Keratinocyte (primary cell): ENCODE data around the gene CASP3. TPM values are rescaled to one million over a fixed set of nuclear protein-coding genes. Genes with fewer than 3 reads are reported as not detected.

Experiments
- DNase-seq: peaks from one replicate; pipeline ENCODE4 v3.0.0-alpha.2; 2011; ENCODE audit warnings: low read depth, missing footprints, low spot score
- FAIRE-seq: peaks from 2 replicates; lab custom pipeline; 2011; peaks lifted over from hg19 to GRCh38; lab: Jason Lieb, UNC
- H2AFZ ChIP-seq: 2 replicates; pipeline ENCODE4 v1.6.0; 2012; ENCODE audit warnings: low read length, control low read depth, inconsistent platforms; ENCODE audit not compliant: control insufficient read depth
- H3K27ac ChIP-seq: 2 replicates; pipeline ENCODE4 v1.5.1; 2011; ENCODE audit warnings: low read length; ENCODE audit not compliant: control insufficient read depth, insufficient read depth
- H3K27me3 ChIP-seq: 3 replicates; pipeline ENCODE4 v1.6.0; 2011; ENCODE audit warnings: low read length; ENCODE audit not compliant: control insufficient read depth, insufficient read depth; ENCODE audit errors: extremely low read depth
- H3K36me3 ChIP-seq, 2 experiments: 2 replicates in 1 of 2; 3 replicates in 1 of 2; pipeline ENCODE4 v1.5.1; 2011; ENCODE audit warnings: low read length in 2 of 2, mild to moderate bottlenecking in 1 of 2; ENCODE audit not compliant: control insufficient read depth in 2 of 2, insufficient read depth in 2 of 2; ENCODE audit errors: extremely low read depth in 1 of 2
- H3K4me1 ChIP-seq: 3 replicates; pipeline ENCODE4 v1.5.1; 2011; ENCODE audit warnings: low read length; ENCODE audit not compliant: control insufficient read depth, insufficient read depth; ENCODE audit errors: extremely low read depth
- H3K4me2 ChIP-seq: 3 replicates; pipeline ENCODE4 v1.6.0; 2011; ENCODE audit warnings: low read depth, low read length; ENCODE audit not compliant: control insufficient read depth, insufficient read depth; ENCODE audit errors: extremely low read depth
- H3K4me3 ChIP-seq, 3 experiments: fragments of 200-600 bp in 1 of 3; sonication (generic) in 1 of 3; 2 replicates in 2 of 3; 3 replicates in 1 of 3; pipeline ENCODE4 v1.5.1; 2011 to 2016; ENCODE audit warnings: low read length in 3 of 3, mild to moderate bottlenecking in 3 of 3, control low read depth in 2 of 3, inconsistent platforms in 1 of 3, low read depth in 1 of 3, mixed read lengths in 1 of 3, mixed run types in 1 of 3, moderate library complexity in 1 of 3; ENCODE audit not compliant: control insufficient read depth in 2 of 3, insufficient read depth in 2 of 3; ENCODE audit errors: extremely low read depth in 1 of 3
- H3K79me2 ChIP-seq: 2 replicates; pipeline ENCODE4 v1.6.0; 2012; ENCODE audit warnings: low read length; ENCODE audit not compliant: control insufficient read depth, insufficient read depth
- H3K9ac ChIP-seq: 3 replicates; pipeline ENCODE4 v1.6.0; 2011; ENCODE audit warnings: low read length; ENCODE audit not compliant: control insufficient read depth, insufficient read depth; ENCODE audit errors: extremely low read depth
- H3K9me1 ChIP-seq: 3 replicates; pipeline ENCODE4 v1.6.0; 2011; ENCODE audit warnings: low read length; ENCODE audit not compliant: control insufficient read depth, insufficient read depth; ENCODE audit errors: extremely low read depth
- H3K9me3 ChIP-seq: 2 replicates; pipeline ENCODE4 v1.5.1; 2012; ENCODE audit warnings: low read depth, low read length; ENCODE audit not compliant: control insufficient read depth
- H4K20me1 ChIP-seq: 3 replicates; pipeline ENCODE4 v1.6.0; 2011; ENCODE audit warnings: low read length; ENCODE audit not compliant: control insufficient read depth, insufficient read depth; ENCODE audit errors: extremely low read depth
- EZH2 ChIP-seq: IDR thresholded peaks from one replicate; pipeline ENCODE4 v1.6.1; 2012; ENCODE audit warnings: inconsistent platforms, mild to moderate bottlenecking, low read length, moderate library complexity
- dilution Hi-C: fragments of 300-500 bp; cut with MboI; formaldehyde crosslinking; loops from one replicate; pipeline ENCODE4 v1.7.0; 2020; ENCODE audit warnings: low sequenced_read_pairs; ENCODE audit not compliant: extremely low pct_ligation_motif_present
- polyA plus RNA-seq, 5 experiments: library from polyadenylated mRNA; depleted of rRNA in 3 of 5; stranded (reverse) in 3 of 5; stranded (forward) in 1 of 5; unstranded in 1 of 5; fragments of >200 nt; gene quantifications; 1 replicate in 1 of 5; 2 replicates in 3 of 5; 3 replicates in 1 of 5; pipeline versions ENCODE4 v1.2.1 to v1.2.3, GENCODE V29; 2011 to 2012; ENCODE audit warnings: missing spikeins in 2 of 5, low read depth in 1 of 5, low replicate concordance in 1 of 5
- TF ChIP-seq, protein P1 (sequence below), 3 experiments: IDR thresholded peaks in 1 of 3; conservative IDR thresholded peaks in 1 of 3; optimal IDR thresholded peaks in 1 of 3; 2 replicates in 2 of 3; 3 replicates in 1 of 3; pipeline versions ENCODE3 to v1.5.1; 2011; ENCODE audit warnings: low read length in 3 of 3, mild to moderate bottlenecking in 3 of 3, moderate library complexity in 2 of 3, control low read depth in 1 of 3, inconsistent platforms in 1 of 3; ENCODE audit not compliant: insufficient read depth in 2 of 3; ENCODE audit errors: extremely low read depth in 1 of 3

CASP3 gene
- polyA plus RNA-seq, 1 donor (not counting 4 experiments of a cell fraction or from before 2014, with no cell fraction given): 51.1 TPM

GRCh38 chr4:184596617-184597185 lies 52.5 kb downstream of the CASP3 start:
- no peaks in the 10 kb centered on the region for H3K4me1 ChIP-seq
- H2AFZ ChIP-seq: no peak overlapping the region
- no peak overlapping the region for H3K9ac ChIP-seq
- H3K27me3 ChIP-seq: no peaks in the 10 kb centered on the region
- no peaks in the 10 kb centered on the region for H3K9me3 ChIP-seq
- DNase-seq: no peak
- H3K79me2 ChIP-seq: no peaks in the 10 kb centered on the region
- no peaks in the 10 kb centered on the region for H3K36me3 ChIP-seq
- no peak for FAIRE-seq
- no peaks in the 10 kb centered on the region for H4K20me1 ChIP-seq
- no peak overlapping the region for H3K4me2 ChIP-seq
- dilution Hi-C loops: no loop called here
- TF ChIP-seq, protein P1, sequence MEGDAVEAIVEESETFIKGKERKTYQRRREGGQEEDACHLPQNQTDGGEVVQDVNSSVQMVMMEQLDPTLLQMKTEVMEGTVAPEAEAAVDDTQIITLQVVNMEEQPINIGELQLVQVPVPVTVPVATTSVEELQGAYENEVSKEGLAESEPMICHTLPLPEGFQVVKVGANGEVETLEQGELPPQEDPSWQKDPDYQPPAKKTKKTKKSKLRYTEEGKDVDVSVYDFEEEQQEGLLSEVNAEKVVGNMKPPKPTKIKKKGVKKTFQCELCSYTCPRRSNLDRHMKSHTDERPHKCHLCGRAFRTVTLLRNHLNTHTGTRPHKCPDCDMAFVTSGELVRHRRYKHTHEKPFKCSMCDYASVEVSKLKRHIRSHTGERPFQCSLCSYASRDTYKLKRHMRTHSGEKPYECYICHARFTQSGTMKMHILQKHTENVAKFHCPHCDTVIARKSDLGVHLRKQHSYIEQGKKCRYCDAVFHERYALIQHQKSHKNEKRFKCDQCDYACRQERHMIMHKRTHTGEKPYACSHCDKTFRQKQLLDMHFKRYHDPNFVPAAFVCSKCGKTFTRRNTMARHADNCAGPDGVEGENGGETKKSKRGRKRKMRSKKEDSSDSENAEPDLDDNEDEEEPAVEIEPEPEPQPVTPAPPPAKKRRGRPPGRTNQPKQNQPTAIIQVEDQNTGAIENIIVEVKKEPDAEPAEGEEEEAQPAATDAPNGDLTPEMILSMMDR (optimal IDR thresholded peaks at IDR 0.05 in 1 of 3, IDR thresholded peaks at IDR 0.05 in 1 of 3, conservative IDR thresholded peaks at IDR 0.05 in 1 of 3; ENCODE audit: extremely low read depth in 1 of 3, insufficient read depth in 2 of 3, low read length in 3 of 3): no peak
- no peak for TF ChIP-seq EZH2
- H3K9me1 ChIP-seq: no peaks in the 10 kb centered on the region
- no peak overlapping the region for H3K4me3 ChIP-seq
- H3K27ac ChIP-seq: no peak overlapping the region

DNA sequence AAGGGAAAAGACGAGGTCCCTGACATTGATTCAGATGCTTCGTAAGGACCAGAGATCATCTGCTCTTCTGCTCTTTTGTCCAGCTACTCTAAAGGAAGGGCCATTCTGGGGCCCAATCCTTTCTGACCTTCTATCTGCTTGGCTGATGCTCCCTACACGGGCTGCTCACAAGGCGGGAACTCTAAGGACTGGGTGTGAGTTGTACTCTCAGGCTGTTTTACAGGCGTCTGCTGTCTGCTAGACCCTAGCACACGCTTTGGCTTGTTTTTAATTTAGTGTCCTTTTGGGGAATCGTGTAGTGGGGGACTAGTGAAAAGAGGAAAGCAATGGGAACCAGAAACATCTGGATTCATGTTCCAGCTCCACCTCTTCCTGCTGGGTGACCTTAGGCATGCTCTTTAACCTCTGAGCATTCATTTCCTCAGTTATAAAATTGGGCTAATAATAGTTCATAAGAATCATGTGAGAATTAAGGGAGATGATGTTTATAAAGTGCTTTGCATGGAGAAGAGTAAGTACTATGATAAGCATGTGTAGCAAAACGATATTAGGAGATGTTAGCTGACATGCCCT lies 53.1 kb downstream of the CASP3 start:
- dilution Hi-C loops: no loop called here
- no peaks in the 10 kb centered on the region for H4K20me1 ChIP-seq
- H3K79me2 ChIP-seq: no peaks in the 10 kb centered on the region
- no peak overlapping the region for H3K9ac ChIP-seq
- no peak for DNase-seq
- no peaks in the 10 kb centered on the region for H3K9me1 ChIP-seq
- H3K4me3 ChIP-seq: no peak overlapping the region
- no peak overlapping the region for H3K27ac ChIP-seq
- no peaks in the 10 kb centered on the region for H3K9me3 ChIP-seq
- no peak for FAIRE-seq
- H3K27me3 ChIP-seq: no peaks in the 10 kb centered on the region
- no peak overlapping the region for H3K4me2 ChIP-seq
- H2AFZ ChIP-seq: no peak overlapping the region
- TF ChIP-seq EZH2: no peak
- TF ChIP-seq, protein P1 (optimal IDR thresholded peaks at IDR 0.05 in 1 of 3, IDR thresholded peaks at IDR 0.05 in 1 of 3, conservative IDR thresholded peaks at IDR 0.05 in 1 of 3; ENCODE audit: extremely low read depth in 1 of 3, insufficient read depth in 2 of 3, low read length in 3 of 3): no peak
- no peaks in the 10 kb centered on the region for H3K36me3 ChIP-seq
- H3K4me1 ChIP-seq: no peaks in the 10 kb centered on the region
